GM18520 (cell line): ENCODE results near the gene CPEB4.

Experiments used
- ATAC-seq: cut with Tn5 transposase; IDR thresholded peaks from one replicate; pipeline ENCODE4 v1.9.1; 2021; ENCODE audit not compliant: unreplicated experiment

The CPEB4 gene

DNA sequence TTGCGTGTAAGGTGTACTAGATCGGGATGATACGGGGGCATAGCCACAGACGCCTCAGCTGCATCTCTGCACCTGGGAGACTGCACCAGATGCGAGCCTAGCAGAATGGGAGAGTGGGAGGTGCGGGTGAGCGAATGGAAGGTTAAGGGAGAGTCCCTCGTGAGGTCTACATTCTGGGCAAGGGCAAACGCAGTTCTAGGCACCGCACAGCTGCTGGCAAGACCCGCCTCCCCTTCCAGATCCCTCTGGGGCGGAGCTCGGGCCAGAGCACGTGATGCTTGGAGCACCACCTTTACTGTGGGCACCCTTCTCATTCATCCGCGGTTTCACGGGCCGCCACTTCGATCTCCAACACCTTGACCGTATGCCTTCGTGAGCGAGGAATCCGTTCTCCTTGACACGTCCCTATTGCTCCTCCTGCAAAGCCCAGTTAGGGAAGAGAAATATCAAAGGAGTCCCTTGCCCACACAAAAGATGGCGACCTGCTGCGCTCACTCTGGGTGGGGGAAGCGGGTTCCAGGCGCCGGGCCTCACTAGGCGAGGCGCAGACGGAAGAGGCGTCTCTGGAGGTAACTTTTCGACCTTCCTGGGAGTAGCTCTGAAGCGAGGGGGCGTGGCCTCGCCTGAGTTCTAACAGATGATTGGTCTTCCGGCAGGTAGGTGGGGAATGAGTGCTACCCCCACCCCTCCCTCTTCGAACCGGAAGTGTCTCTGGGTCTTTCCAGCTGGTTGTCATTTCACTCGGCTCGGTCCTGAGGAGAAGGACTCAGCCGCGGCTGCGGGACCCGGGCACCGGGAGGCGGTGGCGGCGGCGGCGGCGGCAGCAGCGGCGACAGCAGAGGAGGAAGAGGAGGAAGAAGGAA, at the start of gene CPEB4:
TSS of gene CPEB4 (plus strand) at position 740 of the 863 bp plus-strand sequence. CDS start 1,385 bp downstream, outside the sequence.
- ATAC-seq = peak; percentile 87

DNA sequence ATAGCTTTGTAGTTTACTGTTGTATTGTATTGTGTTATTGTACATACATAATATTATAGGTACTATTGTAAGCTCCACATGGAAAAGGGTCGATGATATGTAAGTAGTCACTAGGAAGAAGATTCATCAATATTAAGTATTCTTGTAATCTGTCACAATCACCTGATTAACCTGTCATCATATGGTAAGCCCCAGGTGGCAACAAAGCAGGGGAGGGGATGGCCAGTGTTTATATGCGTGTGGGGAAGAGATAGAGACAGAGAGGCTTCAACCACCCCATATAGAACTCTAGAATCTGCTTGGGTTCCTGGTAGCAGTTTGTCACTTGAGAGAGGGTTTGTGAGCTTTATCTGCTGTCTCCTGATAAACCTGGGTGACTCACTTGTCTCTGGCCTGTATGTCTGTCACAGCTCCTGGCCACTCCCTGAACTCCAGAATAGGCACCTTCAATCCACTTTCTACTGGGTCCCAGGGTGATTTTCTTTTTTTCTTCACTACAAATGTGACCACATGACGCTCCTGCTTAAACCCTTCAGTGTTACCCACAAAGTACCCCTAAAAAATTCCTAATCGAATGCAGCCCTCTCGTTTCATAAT, 48.9 kb upstream of the CPEB4 start:
- ATAC-seq = no peak

- no peak for ATAC-seq
These were observed 47.8 kb upstream of the CPEB4 start for GRCh38 chr5:173840111-173840983.

DNA sequence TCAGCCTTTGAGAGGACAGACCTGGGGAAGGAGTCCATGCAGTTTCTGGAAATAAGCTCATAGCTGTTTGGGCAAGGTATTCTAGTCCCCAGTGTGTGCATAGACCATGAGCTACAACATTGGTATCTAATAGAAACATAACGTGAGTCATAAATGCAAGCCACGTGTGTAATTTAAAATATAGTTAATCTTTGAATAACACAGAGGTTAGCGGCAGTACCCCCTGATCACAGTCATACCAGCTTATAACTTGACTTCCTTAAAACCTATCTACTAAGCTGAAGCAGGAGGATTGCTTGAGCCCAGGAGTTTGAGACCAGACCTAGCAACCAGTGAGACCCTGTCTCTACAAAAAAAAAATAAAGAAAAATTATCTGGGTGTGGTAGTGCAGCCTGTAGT, 46.4 kb upstream of the CPEB4 start:
- ATAC-seq = no peak

DNA sequence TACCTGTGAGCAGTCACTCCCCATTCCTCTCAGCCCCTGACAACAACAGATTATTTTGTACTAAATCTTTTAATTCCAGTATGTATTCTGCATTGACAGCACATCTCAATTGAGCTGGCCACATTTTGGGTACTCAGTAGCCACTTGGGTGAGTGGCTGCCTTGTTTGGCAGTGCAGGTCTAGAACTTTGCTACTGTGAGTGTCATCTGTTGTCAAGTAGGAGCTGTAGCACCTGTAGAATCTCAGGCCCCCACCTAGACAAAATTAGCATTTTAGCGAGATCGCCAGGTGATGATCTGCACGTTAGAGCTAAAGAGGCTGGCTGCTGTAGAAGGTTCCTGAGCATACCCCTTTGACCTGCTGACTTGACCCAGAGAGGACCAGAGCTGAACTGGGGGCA, 44.4 kb upstream of the CPEB4 start:
- ATAC-seq = no peak

DNA sequence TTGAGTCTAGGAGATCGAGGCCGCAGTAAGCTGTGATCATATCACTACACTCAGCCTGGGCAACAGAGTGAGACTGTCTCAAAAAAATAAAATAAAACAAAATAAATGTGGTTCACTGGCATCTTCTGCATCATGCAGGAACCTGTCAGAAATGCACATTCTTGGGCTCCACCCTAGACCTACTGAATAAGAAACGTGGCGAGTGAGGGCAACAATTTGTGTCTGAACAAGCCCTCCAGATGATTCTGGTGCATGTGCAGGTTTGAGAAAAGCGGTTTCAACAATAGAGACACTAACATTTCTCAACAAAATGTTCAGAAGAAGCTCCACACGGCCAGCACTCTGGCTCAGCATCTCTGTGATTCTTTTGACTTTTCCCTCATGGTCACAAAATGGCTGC, 42.8 kb upstream of the CPEB4 start:
- no peak for ATAC-seq

DNA sequence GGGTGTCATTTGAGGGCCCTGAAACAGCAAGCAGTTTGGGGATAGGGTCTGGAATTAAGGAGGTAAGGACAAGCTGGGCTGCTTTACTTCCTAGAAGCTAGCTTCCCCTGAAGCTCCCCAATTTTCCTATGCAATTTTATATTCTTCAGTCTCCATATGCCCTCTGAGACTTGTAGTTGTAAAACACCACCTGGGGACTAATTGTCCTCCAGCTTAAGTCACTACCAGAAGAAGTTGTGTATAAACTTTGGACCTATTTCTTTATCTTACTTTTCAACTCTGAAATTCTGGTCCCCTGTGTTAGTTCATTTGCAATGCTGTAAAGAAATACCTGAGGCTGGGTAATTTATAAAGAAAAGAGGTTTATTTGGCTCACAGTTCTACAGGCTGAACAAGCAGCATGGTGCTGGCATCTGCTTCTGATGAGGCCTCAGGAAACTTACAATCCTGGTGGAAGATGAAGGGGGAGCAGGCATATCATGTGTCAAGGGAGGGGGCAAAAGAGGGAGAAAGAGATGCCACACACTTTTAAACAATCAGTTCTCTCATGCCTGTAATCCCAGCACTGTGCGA, 41.1 kb upstream of the CPEB4 start:
- ATAC-seq = no peak

DNA sequence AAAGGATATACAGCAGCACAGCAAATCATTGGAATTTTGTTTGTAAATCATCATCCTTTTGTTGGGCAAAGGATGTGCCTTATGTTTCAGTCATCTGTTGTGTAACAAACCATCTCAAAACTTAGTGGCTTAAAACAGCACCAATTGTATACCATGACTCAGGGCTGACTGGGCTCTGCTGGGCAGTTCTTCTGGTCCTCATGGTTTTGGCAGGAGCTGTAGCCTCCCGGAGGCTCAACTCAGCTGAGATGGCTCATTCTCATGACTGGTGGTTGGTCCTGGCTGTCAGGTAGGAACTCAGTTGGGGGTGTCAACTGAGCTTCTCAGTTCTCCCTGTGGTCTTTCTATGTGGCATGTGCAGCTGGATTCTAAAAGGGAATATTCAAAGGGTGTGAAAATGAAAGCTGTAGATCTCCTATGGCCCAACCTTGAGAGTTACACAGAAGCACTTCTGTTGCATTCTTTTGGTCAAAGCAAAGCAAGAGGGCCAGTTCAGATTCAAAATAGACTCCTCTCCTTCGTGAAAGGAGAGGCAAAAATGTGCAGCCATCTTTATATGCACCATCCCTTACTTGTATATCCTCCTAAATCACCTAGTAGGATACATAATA, 39.1 kb upstream of the CPEB4 start:
- ATAC-seq = no peak

DNA sequence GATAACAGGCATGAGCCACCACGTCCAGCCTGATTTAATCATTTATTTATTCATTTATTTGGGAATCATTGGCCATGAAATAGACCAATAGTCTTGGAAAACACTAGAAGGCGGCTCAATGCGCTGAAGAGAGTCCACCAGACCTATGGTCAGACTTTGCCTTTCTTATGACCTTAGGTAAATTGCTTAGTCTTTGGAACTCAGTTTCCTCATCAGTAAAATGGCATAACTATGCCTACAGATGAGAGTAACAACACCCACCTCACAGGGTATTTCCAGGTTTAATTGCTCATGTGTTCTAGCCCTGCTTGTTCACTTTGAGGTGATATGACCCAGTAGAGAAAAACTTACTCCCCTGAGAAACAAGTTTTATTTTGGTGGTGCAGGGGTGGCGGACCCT, 38.2 kb upstream of the CPEB4 start:
- no peak for ATAC-seq

DNA sequence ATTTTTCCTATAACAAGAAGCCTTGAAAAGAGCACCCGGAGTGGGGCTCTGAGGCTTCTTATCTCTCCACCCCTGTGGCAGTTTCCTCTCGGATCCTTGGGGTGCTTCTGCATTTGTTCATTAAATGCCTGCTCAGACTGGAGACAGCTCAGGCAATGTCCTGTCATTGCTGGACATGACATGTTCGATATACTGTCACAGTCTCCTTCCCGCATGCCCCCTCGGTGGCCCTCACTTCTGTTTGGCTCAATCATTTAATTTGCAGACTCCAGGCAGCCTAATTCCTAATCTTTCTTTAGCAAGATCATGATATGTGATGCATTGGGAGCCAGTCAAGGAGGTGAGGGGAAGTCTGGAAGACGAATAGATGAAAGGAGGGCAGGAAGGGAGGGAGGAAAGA, 37.5 kb upstream of the CPEB4 start:
- ATAC-seq = no peak

DNA sequence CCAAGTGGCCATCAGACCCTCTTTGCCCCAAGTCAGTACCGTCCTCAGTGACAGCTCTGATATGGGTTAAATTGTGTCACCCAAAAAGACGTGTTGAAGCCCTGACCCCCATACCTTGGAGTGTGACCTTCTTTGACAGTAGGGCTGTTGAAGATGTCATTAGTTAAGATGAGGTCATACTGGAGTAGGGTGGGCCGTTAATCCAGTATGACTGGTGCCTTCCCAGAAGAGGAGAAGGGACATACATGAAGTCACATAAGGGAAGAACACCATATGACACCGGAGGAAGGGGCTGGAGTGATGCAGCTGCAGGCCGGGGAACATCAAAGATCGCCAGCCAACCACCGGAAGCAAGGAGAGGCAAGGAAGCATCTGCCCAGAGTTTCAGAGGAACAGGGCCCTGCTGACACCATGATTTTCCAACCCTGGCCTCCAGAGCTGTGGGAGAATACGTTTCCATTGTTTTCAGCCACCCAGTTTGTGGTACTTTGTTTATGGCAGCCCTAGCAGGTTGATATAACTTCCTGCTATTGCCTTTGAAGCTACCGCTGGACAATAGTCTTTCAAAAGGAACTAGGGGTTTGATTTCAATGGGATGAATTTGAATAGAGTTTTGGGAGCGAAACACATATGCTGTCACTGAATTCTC, 36.4 kb upstream of the CPEB4 start:
- no peak for ATAC-seq

DNA sequence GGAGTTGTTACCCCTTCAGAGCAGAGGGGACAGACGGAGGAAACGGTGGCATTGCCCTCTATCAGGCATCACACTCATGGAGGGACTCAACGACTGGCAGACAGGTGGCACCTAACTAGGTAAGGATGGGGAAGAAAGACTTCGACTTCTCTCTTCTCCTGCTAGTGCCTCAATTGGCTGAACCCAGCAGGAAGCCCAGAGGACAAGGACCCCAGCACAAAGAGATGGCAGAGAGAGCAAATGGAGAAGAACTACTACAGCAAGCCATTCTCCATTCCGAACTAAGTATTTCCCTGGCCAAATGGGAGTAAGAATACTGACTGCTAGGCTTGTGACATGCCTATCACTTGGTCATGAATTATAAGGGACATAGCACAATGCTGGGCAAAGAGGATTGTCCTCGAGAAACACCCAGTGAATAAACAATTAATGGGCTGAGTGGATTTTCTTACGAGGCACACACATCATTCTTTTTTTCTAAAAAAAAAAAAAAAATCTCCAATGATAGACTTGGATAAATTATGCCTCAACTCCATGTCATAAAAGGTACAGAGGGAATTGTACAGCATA, 35.3 kb upstream of the CPEB4 start:
- ATAC-seq = no peak

DNA sequence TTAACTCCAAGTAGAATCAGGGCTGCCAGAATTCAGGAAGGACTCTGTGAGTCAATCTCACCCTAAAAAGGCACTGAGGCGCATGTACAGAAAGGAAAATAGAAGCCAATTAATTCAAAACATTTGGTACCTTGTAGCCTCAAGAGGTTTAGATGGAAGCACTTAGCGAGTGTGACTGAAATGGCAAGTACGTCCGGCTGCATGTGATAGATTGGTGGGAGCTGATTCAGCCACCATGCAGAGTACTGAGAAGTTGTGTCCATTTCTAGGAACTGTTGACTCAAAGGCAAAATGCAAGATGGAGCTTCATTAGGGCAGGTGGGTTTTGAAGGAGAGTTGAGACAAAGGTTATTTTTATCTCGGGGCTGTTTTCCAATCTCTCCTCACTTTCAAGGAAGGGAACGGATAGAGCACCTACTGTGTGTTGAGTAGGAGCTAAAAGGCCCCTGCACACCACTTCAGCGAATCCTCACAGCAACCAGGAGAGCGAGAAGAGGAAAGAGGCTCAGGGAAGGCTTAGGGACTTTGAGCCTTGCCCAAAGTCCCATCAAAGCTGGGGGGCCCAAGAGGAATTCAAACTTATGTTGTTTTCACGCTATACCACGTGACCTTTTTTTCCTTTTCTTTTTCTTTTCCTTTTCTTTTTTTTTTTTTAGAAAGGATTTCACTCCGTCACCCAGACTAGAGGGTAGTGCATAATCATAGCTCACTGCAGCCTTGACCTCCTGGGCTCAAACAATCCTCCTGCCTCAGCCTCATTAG, 34.6 kb upstream of the CPEB4 start:
- ATAC-seq = no peak

GRCh38 chr5:173855162-173855994, 32.8 kb upstream of the CPEB4 start:
- ATAC-seq = no peak

GRCh38 chr5:173855995-173856656, 32.0 kb upstream of the CPEB4 start:
- ATAC-seq = no peak

DNA sequence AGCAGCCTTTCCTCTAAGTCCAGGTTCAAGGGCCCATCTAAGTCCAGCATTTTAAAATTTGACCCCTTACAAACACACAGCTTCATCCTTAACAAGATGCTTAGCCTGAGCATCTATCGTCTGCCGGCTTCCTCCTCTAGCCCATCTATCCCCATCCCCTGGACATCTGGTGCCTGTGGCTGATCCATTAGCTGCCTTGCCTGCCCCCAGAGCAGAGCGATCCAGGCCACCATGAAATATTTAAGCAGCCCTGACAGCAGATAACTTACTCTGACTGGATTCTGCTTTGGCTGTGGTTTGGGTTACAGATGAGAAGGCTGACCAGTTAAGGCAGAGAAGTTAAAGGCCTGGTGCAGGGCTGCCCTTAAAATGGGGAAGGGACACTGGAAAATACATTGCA, 30.9 kb upstream of the CPEB4 start:
- ATAC-seq = no peak

DNA sequence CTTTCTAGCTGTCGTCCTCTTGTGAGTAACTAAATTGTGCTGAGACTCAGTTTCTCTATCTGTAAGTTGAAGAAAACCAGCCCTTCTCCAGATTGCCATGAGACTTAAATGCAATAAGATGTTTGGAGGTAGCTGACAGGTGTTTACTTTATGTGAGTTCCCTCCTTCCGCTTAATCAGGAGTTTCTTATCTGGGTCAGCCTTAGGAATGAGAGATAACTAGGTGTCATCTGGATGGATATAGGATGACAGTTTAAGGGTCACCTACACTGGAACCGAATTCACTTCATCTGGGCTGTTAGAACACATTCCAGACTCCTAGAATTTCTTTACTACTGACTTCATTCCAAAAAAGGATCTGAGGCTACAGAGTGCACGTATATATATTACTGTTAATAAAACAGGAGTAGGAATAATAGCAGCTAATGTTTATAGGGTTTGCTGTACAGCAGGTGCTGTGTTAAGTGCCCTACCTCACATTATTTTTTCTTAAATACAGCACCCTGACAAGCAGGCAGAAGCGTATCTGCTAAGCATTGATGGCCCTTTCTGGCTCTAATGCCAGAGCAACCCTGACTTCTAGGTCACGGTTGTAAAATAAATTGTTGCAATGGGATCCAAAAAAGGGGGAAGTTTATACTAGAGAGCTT, 30.0 kb upstream of the CPEB4 start:
- no peak for ATAC-seq
